Stimulated activated CD8-positive, alpha-beta memory T cell treated with anti-CD3 and anti-CD28 coated beads, Interleukin-12 subunit alpha, Interleukin-12 subunit beta, amount 100 ng/mL, for 1 hour (primary cell): ENCODE results near the gene CPNE1.

Source experiments
- DNase-seq: peaks from one replicate; pipeline ENCODE4 v3.0.0-alpha.2; 2020; ENCODE audit warnings: low read depth

Gene CPNE1

DNA sequence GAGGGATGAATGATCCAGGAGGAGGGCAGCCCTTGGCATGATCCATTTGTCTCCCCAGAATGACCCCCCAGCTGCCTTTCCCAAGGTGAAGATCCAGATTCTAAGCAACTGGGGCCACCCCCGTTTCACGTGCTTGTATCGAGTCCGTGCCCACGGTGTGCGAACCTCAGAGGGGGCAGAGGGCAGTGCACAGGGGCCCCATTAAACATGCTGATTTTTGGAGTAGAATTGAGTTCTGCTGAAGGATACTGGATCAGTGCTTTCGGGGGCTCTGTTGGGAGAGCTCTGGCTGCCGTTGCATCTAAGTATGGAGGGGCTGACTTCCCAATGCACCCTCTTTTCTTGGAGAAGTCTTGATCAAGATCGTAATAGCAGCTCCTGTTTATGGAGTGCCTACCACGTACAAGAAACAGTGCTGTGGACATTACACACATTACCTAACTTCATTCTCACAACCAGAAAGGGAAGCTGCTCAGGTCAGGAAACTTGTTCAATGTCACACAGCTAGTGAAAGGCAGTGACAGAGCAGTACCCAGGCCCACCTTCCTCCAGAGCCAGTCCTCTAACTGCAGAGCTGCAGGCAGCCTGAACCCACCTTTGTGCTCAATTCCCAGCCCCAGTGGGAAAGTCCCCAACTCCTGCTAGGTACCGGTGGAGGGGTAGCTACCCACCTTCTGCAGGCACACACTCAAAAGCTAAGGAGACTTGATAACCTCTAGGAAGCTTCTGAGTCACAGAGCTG lies 43.7 kb downstream of the CPNE1 start:
- no peak for DNase-seq

DNA sequence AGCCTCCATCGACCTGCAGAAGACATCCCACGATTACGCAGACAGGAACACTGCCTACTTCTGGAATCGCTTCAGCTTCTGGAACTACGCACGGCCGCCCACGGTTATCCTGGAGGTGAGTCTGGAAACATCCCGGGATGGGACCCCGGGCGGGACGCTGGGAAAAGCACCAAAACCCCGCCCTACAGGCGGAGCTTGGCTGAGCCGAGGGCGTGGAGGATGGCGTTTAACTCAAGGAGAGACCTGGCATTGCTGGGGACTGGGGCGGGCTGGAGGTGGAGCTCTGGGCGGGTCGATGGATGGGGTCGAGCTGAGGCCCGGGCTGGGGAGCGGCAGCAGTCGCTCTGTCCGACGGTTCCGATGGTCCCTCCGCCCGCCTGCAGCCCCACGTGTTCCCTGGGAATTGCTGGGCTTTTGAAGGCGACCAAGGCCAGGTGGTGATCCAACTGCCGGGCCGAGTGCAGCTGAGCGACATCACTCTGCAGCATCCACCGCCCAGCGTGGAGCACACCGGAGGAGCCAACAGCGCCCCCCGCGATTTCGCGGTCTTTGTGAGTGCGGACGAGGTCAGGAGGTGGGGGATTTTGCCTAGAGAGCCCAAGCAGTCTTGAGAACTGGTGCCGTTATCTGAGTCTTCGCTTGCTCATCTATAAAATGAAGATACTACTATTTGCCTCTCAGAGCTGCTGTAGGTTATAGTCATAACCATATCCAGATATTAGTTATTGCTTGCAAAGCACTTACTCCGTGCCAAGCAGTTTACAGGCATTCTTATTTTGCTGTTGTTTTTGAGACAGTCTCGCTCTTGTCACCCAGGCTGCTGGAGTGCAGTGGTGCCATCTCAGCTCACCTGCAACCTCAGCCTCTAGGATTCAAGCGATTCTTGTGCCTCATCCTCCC lies 45.3 kb downstream of the CPNE1 start:
- DNase-seq, result peak; percentile 56

- no peak for DNase-seq
Measured at GRCh38 chr20:35618263-35619131, 46.2 kb downstream of the CPNE1 start.

GRCh38 chr20:35617397-35618262 lies 47.1 kb downstream of the CPNE1 start:
- DNase-seq, result no peak

GRCh38 chr20:35616465-35617396 lies 48.0 kb downstream of the CPNE1 start:
- DNase-seq, result no peak

- DNase-seq, result peak; percentile 100
Measured at GRCh38 chr20:35615667-35616464, 48.8 kb downstream of the CPNE1 start, which contains the start of gene SPAG4. Gene SPAG4 (plus strand): TSS chr20:35615829. CDS start chr20:35616004, 175 bp downstream.

DNA sequence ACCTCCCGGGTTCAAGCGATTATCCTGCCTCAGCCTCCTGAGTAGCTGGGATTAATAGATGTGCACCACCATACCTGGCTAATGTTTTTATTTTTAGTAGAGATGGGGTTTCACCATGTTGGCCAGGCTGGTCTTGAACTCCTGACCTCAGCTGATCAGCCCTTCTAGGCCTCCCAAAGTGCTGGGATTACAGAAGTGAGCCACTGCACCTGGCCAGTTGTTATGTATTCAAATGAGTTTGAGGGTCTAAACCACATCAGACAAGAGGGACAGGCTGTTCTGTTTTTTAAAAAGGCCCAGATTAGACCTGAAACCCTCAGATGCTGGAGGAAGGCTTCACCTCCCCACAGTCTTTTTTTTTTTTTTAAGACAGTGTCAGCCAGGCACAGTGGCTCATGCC lies 53.2 kb downstream of the CPNE1 start:
- no peak for DNase-seq

DNA sequence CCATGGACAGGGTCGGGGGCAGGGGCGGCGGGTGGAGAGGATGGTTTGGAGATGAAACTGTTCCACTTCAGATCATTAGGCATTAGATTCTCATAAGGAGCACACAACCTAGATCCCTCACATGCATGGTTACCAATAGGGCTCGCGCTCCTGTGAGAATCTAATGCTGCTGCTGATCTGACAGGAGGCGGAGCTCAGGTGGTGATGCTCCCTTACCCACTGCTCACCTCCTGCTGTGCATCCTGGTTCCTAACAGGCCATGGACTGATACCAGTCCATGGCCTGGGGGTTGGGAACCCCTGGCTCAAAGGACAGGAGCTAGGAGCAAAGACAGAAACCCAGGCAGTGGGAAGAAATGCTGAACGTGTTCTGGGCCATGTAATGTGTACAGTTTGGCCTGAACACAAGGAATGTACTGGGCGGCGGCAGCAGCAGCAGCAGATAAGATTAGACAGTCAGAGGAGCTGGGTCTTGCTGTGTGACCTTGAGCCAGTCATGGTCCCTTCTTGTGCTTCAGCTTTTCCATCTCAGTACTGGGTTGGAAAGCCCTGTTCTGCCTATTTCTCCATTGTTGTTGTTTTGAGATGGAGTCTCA lies 53.8 kb downstream of the CPNE1 start:
- DNase-seq, result no peak

GRCh38 chr20:35607003-35607735 lies 57.5 kb downstream of the CPNE1 start:
- DNase-seq, result no peak

DNA sequence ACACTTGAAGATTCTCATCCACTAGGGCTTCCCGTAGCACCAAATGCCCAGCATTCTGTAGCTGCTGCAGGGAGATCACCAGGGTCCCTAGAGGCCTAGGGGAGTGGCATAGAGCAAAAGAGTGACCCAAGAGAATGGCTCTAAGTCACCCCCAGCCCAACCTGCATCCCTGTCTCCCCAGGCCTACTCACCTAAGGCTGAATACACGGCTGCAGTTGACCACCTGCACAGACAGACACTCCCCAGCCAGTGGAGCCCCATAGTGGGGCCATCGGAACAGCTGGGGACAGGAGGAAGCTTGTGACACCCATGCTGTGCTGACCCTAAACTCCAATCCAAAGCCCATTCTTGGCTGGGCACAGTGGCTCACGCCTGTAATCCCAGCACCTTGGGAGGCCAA lies 58.6 kb downstream of the CPNE1 start:
- DNase-seq, result no peak

DNA sequence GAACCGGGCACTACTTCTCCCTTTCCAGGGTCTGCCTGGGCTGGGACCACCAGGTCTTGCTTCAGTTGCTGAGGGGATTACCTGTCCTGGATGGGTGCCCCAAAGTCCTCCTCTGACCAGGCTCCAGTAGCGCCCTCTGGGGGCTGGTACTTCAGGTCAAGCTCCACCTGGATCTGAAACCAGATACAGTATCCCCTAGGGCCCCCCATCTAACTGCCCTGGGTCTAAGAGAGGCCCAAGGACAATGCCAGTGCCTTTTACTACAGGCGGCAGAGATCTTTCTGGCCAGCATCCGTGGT lies 60.3 kb downstream of the CPNE1 start:
- DNase-seq, result no peak

- no peak for DNase-seq
Measured at GRCh38 chr20:35603695-35604448, 60.8 kb downstream of the CPNE1 start.

DNA sequence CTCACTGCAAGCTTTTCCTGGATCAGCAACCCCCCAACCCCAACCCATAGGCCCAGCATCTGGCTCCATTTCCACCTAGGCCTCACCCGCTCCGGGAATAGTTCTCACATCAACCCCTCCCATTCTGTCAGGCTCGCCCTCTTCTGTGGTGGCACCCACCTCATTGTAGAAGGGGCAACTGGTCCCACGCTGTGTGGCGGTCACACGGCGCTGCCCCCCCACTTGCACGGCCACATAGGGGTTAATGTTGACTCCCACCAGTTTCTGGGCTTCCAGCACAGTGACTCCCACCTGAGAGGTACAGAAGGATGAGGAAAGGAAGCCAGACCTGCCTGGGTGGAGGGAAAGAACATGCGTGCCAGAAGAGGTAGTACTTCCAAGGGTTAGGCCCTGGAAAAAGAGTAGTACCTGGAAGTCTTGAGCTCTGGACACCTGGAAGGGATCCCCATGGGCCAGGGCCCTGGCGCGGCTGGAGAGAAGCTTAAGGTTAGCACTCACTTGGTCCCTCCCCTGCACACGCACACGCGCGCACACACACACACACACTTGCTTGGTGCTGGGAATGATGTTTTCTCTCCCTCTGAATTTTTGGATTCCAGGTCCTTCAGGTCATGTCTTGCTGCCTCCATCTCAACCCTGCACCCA lies 61.7 kb downstream of the CPNE1 start:
- DNase-seq, result no peak

DNA sequence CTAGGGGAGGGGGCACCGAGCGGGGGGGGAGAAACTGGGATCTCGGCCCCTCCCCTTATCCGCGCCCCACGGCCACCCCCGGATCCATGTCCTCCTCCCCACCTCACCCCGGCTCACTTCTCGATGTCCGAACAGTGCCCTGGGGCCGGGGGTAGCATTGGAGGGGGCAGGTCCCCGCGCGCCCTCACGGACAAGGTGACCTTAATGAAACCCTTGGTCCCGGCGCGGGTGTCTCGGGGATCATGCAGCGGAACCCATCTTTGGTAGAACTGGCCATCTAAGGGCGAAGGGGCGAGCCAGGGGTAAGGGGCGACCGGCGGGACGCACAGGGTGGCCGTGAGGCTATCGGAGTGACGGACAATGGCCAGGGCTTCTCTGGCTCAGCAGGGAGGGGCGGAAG lies 62.7 kb downstream of the CPNE1 start:
- no peak for DNase-seq

- DNase-seq, result peak; percentile 64
Measured at GRCh38 chr20:35600993-35601973, 63.4 kb downstream of the CPNE1 start.
